KOPT-K1 (cell line): ENCODE measurements around the gene PGA4.

Experiments used
- H3K27ac ChIP-seq: fragments of 200-600 bp; sonication (generic); 2 replicates; pipeline ENCODE4 v1.5.1; 2016; ENCODE audit warnings: antibody characterized with exemption, mild to moderate bottlenecking, low read depth, low read length; ENCODE audit not compliant: poor library complexity, severe bottlenecking
- H3K36me3 ChIP-seq: fragments of 200-600 bp; sonication (generic); 2 replicates; pipeline ENCODE4 v1.5.1; 2017; ENCODE audit warnings: antibody characterized with exemption, mild to moderate bottlenecking, low read length, moderate library complexity; ENCODE audit not compliant: insufficient read depth
- H3K9me3 ChIP-seq: fragments of 200-600 bp; sonication (generic); 2 replicates; pipeline ENCODE4 v1.5.1; 2017; ENCODE audit warnings: antibody characterized with exemption, low read length, mild to moderate bottlenecking; ENCODE audit not compliant: insufficient read depth, poor library complexity, severe bottlenecking

PGA4 gene

DNA sequence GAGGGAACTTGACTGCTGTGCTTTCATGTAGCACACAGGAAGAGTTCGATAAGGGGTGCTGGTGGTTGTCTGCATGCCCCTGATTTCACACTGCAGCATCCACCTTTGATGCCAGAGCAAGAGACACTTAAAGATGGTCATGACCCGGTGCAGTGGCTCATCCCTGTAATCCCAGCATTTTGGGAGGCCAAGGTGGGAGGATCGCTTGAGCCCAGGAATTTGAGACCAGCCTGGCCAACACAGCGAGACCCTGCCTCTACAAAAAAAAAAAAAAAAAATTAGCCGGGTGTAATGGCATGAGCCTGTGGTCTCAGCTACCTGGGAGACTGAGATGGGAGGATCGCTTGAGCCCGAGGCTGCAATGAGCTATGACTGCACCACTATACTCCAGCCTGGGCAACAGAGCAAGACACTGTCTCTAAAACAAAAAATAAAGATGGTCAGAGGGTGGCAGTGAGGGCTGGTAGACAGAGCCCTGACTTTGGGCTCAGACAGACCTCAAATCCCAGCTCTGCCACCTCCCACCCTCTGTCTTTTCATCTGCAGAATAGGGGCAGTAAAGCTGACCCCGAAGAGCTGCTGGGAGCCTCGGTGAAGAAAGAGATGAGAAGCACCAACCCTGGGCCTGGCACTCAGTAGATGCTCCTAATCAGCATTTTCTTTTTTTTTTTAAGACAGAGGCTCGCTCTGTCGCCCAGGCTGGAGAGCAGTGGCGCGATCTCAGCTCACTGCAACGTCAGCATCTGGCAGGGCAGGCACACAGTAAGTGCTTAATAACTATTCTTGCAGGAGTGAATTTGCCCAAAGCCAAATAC is 55.2 kb downstream of the PGA4 start:
- Histone ChIP-seq H3K9me3 (no peaks in the 10 kb centered on the region), H3K36me3 (peaks cover 37% of the 10 kb centered on the region; the same call in 1 of the 2 replicates), H3K27ac (no peak overlapping the region)

DNA sequence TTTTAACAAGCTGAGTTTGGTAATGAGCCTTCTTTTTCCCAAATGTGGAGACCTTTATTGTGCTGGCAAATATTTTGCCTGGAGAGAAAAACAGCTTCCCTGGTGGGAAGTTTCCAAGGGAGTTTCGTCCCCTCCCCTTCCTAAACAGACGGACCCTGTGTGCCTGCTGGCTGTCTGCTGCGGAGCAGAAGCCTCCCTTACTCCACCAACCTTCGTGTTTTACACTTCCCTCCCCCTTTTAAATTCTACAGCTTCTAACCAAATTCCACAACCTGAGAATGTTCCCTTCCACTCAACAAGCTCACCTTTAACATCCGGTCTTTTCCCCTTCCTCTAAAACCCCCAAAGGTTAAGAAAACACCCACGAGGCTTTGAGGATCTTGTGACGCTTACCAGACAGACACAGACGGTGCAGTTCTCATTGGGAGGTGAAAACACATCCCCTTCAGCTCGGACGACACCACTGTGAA is 55.9 kb downstream of the PGA4 start:
- Histone ChIP-seq H3K9me3 (no peaks in the 10 kb centered on the region), H3K27ac (no peak overlapping the region), H3K36me3 (peaks cover 34% of the 10 kb centered on the region; the same call in 1 of the 2 replicates)

DNA sequence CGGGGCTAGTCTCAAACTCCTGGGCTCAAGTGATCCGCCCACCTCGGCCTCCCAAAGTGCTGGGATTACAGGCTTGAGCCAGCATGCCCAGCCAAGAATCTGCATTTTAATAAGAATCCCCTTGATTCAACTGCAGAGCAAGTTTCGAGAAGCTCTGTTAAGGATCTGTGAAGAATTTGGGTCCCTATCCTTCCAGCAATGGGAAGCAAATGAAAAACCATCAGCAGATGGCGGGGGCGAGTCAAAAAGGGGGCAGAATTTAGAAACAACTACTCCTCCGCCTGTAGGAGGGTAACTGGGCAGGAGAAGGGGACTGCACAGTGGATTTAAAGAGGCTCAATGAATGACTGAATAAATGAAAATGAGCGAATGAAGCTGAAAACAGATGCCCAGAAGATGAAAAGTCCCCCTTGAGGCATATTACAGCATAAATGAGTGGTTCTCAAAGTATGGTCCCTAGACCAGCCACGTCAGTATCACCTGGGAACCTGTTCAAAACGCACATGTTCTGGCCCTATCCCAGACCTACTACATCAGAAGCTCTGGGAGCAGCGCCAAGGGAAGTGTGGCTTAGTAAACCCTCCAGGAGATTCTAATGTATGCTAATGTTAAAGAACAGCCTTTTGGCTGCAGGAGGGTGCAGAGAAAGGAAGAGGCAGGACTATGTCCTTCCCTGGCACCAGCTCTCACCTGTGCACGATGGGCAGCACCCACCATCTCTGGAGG is 58.0 kb downstream of the PGA4 start:
- Histone ChIP-seq H3K27ac (no peak overlapping the region), H3K36me3 (peaks cover 35% of the 10 kb centered on the region; the same call in 1 of the 2 replicates), H3K9me3 (no peaks in the 10 kb centered on the region)

DNA sequence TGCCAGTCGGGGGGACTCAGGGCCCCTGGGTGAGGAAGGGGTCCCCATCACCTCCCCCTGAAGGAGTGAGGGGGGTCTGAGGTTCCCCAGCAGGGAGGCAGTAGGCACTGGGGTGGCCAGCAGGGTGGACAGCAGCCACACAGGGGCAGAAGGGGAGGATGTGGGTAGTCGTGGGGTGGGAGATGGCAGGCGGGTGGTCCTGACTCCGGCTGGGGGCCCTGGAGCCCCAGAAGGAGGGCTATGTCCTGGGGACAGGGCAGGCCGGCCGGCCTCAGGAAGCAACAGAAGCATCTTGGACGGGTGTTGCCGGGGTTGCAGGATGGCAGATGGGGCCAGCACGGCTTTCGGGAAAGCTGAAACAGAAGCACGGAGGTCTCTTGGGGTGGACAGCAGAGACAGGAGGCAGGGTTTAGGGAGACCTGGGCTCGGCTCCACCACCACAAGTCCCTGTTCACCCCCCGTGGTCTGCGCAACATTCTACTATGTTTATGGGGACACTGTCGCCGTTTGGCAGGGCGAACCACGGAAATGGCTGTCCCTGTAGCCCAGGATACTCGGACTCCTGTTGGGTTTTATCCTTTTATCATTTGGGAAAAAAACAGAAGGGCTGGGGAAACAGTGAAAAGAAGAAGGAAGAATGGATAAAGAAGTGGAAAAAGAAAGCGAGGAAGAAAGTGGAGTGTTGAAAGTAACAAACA is 58.9 kb downstream of the PGA4 start:
- H3K9me3 ChIP-seq = no peaks in the 10 kb centered on the region
- peaks cover 45% of the 10 kb centered on the region for H3K36me3 ChIP-seq
- H3K27ac ChIP-seq = no peak overlapping the region
